Esophagus squamous epithelium (tissue), 4 donors: ENCODE results near the gene CDK5RAP3.

ENCODE experiments used
- CTCF ChIP-seq, 6 experiments: fragments of 450-650 bp in 4 of 6; fragments of 200-600 bp in 2 of 6; sonication (generic) in 2 of 6; IDR thresholded peaks; one replicate each; pipeline ENCODE4 v1.5.1; 2016 to 2019; ENCODE audit warnings: antibody characterized with exemption in 6 of 6, mild to moderate bottlenecking in 4 of 6, moderate library complexity in 4 of 6
- POLR2A ChIP-seq, 4 donors: fragments of 450-650 bp; IDR thresholded peaks; one replicate each; pipeline ENCODE4 v1.6.1; 2017; ENCODE audit warnings: antibody characterized with exemption in 4 of 4, mild to moderate bottlenecking in 4 of 4, moderate library complexity in 3 of 4

DNA sequence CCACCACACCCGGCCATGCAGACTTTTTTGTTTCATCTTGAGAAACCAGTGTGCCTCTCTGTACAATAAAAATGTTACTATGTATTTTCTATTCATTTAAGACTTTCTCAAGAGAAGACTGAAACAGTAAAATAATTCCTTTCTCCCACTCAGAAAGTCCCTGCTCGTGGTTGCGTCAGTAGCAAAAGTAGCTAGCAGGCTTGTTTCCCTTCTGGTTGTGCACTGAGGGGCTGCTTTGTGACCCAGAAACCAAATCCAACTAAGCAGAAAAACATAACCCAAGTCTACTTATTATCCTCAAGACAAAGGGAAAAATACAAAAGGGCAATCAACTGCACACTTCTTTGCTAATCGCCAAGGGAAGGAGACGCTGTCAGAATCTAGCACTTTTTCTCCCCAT is 33.0 kb upstream of the CDK5RAP3 start:
- TF ChIP-seq CTCF (IDR thresholded peaks at IDR 0.05) = no peak
- no peak for TF ChIP-seq POLR2A (IDR thresholded peaks at IDR 0.05)
